Measurements from ENCODE around the gene PIGZ. TPM values are rescaled to one million over a fixed set of nuclear protein-coding genes. Genes with fewer than 3 reads are reported as not detected.

PIGZ gene
- total RNA-seq, 1 donor from 2014 or later, result 0.88 TPM

GRCh38 chr3:197007953-197008352 lies 39.3 kb upstream of the PIGZ start:
- H3K36me3 ChIP-seq (ENCODE audit: control insufficient read depth, insufficient read depth, low read length), result no peaks in the 10 kb centered on the region
- no peak for DNase-seq (ENCODE audit: low read depth)
- H3K27me3 ChIP-seq (ENCODE audit: control insufficient read depth, insufficient read depth, low read length), result peaks cover 4% of the 10 kb centered on the region
- no peak overlapping the region for H3K4me3 ChIP-seq (ENCODE audit: low read depth, low read length)
- TF ChIP-seq CTCF (IDR thresholded peaks at IDR 0.05; ENCODE audit: insufficient read depth, low read length, poor library complexity, severe bottlenecking), result no peak

GRCh38 chr3:197007296-197007940 lies 38.8 kb upstream of the PIGZ start:
- Histone ChIP-seq H3K27me3 (ENCODE audit: control insufficient read depth, insufficient read depth, low read length) (peaks cover 4% of the 10 kb centered on the region), H3K4me3 (ENCODE audit: low read depth, low read length) (no peak overlapping the region), H3K36me3 (ENCODE audit: control insufficient read depth, insufficient read depth, low read length) (no peaks in the 10 kb centered on the region)
- no peak for TF ChIP-seq CTCF (IDR thresholded peaks at IDR 0.05; ENCODE audit: insufficient read depth, low read length, poor library complexity, severe bottlenecking)
- no peak for DNase-seq (ENCODE audit: low read depth)

- H3K4me3 ChIP-seq (ENCODE audit: low read depth, low read length), result no peak overlapping the region
- no peaks in the 10 kb centered on the region for H3K36me3 ChIP-seq (ENCODE audit: control insufficient read depth, insufficient read depth, low read length)
- H3K27me3 ChIP-seq (ENCODE audit: control insufficient read depth, insufficient read depth, low read length), result peaks cover 4% of the 10 kb centered on the region
- no peak for DNase-seq (ENCODE audit: low read depth)
- no peak for TF ChIP-seq CTCF (IDR thresholded peaks at IDR 0.05; ENCODE audit: insufficient read depth, low read length, poor library complexity, severe bottlenecking)
Measured at GRCh38 chr3:197006860-197007259, 38.2 kb upstream of the PIGZ start.

GRCh38 chr3:197006446-197006845 lies 37.8 kb upstream of the PIGZ start:
- Histone ChIP-seq H3K27me3 (ENCODE audit: control insufficient read depth, insufficient read depth, low read length) (peaks cover 4% of the 10 kb centered on the region), H3K4me3 (ENCODE audit: low read depth, low read length) (no peak overlapping the region), H3K36me3 (ENCODE audit: control insufficient read depth, insufficient read depth, low read length) (no peaks in the 10 kb centered on the region)
- no peak for TF ChIP-seq CTCF (IDR thresholded peaks at IDR 0.05; ENCODE audit: insufficient read depth, low read length, poor library complexity, severe bottlenecking)
- DNase-seq (ENCODE audit: low read depth), result no peak

GRCh38 chr3:197003461-197004385 lies 35.1 kb upstream of the PIGZ start:
- H3K36me3 ChIP-seq (ENCODE audit: control insufficient read depth, insufficient read depth, low read length), result no peaks in the 10 kb centered on the region
- no peak for DNase-seq (ENCODE audit: low read depth)
- peaks cover 1% of the 10 kb centered on the region for H3K27me3 ChIP-seq (ENCODE audit: control insufficient read depth, insufficient read depth, low read length)
- H3K4me3 ChIP-seq (ENCODE audit: low read depth, low read length), result peak overlapping the region; percentile 57
- no peak for TF ChIP-seq CTCF (IDR thresholded peaks at IDR 0.05; ENCODE audit: insufficient read depth, low read length, poor library complexity, severe bottlenecking)
